SK-N-SH treated with all-trans-retinoic acid at 6 μM for 48 hours (cell line): ENCODE measurements around the gene CACNA1G.

Experiments
- ARNTL ChIP-seq: fragments of 450-650 bp; formaldehyde crosslinking; IDR thresholded peaks from 2 replicates; pipeline ENCODE4 v1.5.0; 2020; ENCODE audit warnings: low read depth, mild to moderate bottlenecking, moderate library complexity, borderline replicate concordance
- CSRNP3 ChIP-seq: fragments of 250-450 bp; sonication (Bioruptor Pico); IDR thresholded peaks from 2 replicates; pipeline ENCODE4 v1.5.1; 2021; ENCODE audit warnings: mild to moderate bottlenecking, moderate library complexity
- GLIS3 ChIP-seq: fragments of 250-450 bp; sonication (Bioruptor Pico); IDR thresholded peaks from 2 replicates; pipeline ENCODE4 v1.5.0; 2020; ENCODE audit warnings: mild to moderate bottlenecking, moderate library complexity
- ISL1 ChIP-seq: fragments of 250-450 bp; sonication (Bioruptor Pico); IDR thresholded peaks from 2 replicates; pipeline ENCODE4 v2.1.2; 2022; ENCODE audit warnings: mild to moderate bottlenecking, moderate library complexity
- OSR1 ChIP-seq: fragments of 250-450 bp; sonication (Bioruptor Pico); IDR thresholded peaks from 2 replicates; pipeline ENCODE4 v1.8.0; 2022; ENCODE audit warnings: moderate library complexity, mild to moderate bottlenecking, inconsistent platforms
- POU6F1 ChIP-seq: fragments of 250-450 bp; sonication (Bioruptor Pico); IDR thresholded peaks from 2 replicates; pipeline ENCODE4 v1.8.0; 2021; ENCODE audit warnings: low read depth, mild to moderate bottlenecking, moderate library complexity, borderline replicate concordance
- RARB ChIP-seq: fragments of 250-450 bp; sonication (Bioruptor Pico); IDR thresholded peaks from 2 replicates; pipeline ENCODE4 v1.8.0; 2021; ENCODE audit warnings: mild to moderate bottlenecking, moderate library complexity
- TSHZ2 ChIP-seq: fragments of 250-450 bp; sonication (Bioruptor Pico); IDR thresholded peaks from 2 replicates; pipeline ENCODE4 v1.5.0; 2020; ENCODE audit warnings: mild to moderate bottlenecking, moderate library complexity
- ZC3H10 ChIP-seq: fragments of 250-450 bp; sonication (Bioruptor Pico); IDR thresholded peaks from 2 replicates; pipeline ENCODE4 v1.5.1; 2021; ENCODE audit warnings: mild to moderate bottlenecking, moderate library complexity
- ZFP30 ChIP-seq: fragments of 450-650 bp; formaldehyde crosslinking; IDR thresholded peaks from 2 replicates; pipeline ENCODE4 v1.5.0; 2022; ENCODE audit warnings: mild to moderate bottlenecking, moderate library complexity
- TF ChIP-seq, protein P1 (sequence below): fragments of 250-450 bp; sonication (Bioruptor Pico); IDR thresholded peaks from 2 replicates; pipeline ENCODE4 v1.5.1; 2020; ENCODE audit warnings: low read depth, mild to moderate bottlenecking, moderate library complexity
- TF ChIP-seq, protein P2 (sequence below): fragments of 250-450 bp; sonication (Bioruptor Pico); IDR thresholded peaks from 2 replicates; pipeline ENCODE4 v1.8.0; 2020; ENCODE audit warnings: mild to moderate bottlenecking, moderate library complexity, borderline replicate concordance

- TF ChIP-seq ARNTL (CRISPR knock-in tag): no peak
- no peak for TF ChIP-seq ZFP30 (CRISPR knock-in tag)
- TF ChIP-seq, protein P1, sequence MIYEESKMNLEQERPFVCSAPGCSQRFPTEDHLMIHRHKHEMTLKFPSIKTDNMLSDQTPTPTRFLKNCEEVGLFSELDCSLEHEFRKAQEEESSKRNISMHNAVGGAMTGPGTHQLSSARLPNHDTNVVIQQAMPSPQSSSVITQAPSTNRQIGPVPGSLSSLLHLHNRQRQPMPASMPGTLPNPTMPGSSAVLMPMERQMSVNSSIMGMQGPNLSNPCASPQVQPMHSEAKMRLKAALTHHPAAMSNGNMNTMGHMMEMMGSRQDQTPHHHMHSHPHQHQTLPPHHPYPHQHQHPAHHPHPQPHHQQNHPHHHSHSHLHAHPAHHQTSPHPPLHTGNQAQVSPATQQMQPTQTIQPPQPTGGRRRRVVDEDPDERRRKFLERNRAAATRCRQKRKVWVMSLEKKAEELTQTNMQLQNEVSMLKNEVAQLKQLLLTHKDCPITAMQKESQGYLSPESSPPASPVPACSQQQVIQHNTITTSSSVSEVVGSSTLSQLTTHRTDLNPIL (CRISPR knock-in tag): no peak
- TF ChIP-seq RARB (CRISPR knock-in tag): no peak
- TF ChIP-seq OSR1: no peak
- no peak for TF ChIP-seq ISL1 (CRISPR knock-in tag)
- TF ChIP-seq POU6F1: no peak
- TF ChIP-seq CSRNP3 (CRISPR knock-in tag): no peak
- TF ChIP-seq, protein P2, sequence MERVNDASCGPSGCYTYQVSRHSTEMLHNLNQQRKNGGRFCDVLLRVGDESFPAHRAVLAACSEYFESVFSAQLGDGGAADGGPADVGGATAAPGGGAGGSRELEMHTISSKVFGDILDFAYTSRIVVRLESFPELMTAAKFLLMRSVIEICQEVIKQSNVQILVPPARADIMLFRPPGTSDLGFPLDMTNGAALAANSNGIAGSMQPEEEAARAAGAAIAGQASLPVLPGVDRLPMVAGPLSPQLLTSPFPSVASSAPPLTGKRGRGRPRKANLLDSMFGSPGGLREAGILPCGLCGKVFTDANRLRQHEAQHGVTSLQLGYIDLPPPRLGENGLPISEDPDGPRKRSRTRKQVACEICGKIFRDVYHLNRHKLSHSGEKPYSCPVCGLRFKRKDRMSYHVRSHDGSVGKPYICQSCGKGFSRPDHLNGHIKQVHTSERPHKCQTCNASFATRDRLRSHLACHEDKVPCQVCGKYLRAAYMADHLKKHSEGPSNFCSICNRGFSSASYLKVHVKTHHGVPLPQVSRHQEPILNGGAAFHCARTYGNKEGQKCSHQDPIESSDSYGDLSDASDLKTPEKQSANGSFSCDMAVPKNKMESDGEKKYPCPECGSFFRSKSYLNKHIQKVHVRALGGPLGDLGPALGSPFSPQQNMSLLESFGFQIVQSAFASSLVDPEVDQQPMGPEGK (CRISPR knock-in tag): no peak
- no peak for TF ChIP-seq ZC3H10 (CRISPR knock-in tag)
- no peak for TF ChIP-seq TSHZ2 (CRISPR knock-in tag)
- no peak for TF ChIP-seq GLIS3 (CRISPR knock-in tag)
Observed at GRCh38 chr17:50618941-50619340, 58.4 kb downstream of the CACNA1G start.
